CD14-positive monocyte (primary cell): Measurements from ENCODE around the gene WFS1. TPM values are rescaled to one million over a fixed set of nuclear protein-coding genes. Genes with fewer than 3 reads are reported as not detected.

Experiments used
- DNase-seq, 3 donors: peaks; one replicate each; pipeline ENCODE4 v3.0.0-alpha.2; 2011 to 2022
- H2AFZ ChIP-seq: 2 replicates; pipeline ENCODE4 v1.6.0; 2012; ENCODE audit warnings: mild to moderate bottlenecking, low read depth, low read length, inconsistent platforms; ENCODE audit not compliant: insufficient read depth, poor library complexity, severe bottlenecking
- H3K27ac ChIP-seq, 2 donors: 1 replicate in 1 of 2; 2 replicates in 1 of 2; pipeline ENCODE4 v1.5.1; 2012 to 2013; ENCODE audit warnings: low read length in 2 of 2, control low read depth in 1 of 2, inconsistent platforms in 1 of 2, low read depth in 1 of 2, mild to moderate bottlenecking in 1 of 2
- H3K27me3 ChIP-seq, 2 donors: one replicate each; pipeline versions ENCODE4 v1.6.0 to v1.6.1; 2011 to 2013; ENCODE audit warnings: low read length in 2 of 2; ENCODE audit not compliant: control insufficient read depth in 2 of 2, insufficient read depth in 2 of 2
- H3K36me3 ChIP-seq, 2 donors: replicated peaks in 1 of 2; 1 replicate in 1 of 2; 2 replicates in 1 of 2; pipeline versions ENCODE4 v1.5.1 to v1.6.1; 2012 to 2013; ENCODE audit warnings: low read length in 2 of 2, control low read depth in 1 of 2, inconsistent platforms in 1 of 2, mild to moderate bottlenecking in 1 of 2; ENCODE audit not compliant: insufficient read depth in 2 of 2, control insufficient read depth in 1 of 2
- H3K4me1 ChIP-seq, 2 donors: 1 replicate in 1 of 2; 2 replicates in 1 of 2; pipeline versions ENCODE4 v1.5.1 to v1.6.1; 2012 to 2013; ENCODE audit warnings: low read length in 2 of 2, control low read depth in 1 of 2, inconsistent platforms in 1 of 2, mild to moderate bottlenecking in 1 of 2, moderate library complexity in 1 of 2; ENCODE audit not compliant: insufficient read depth in 2 of 2, control insufficient read depth in 1 of 2
- H3K4me2 ChIP-seq: replicated peaks from 2 replicates; pipeline ENCODE3; 2012; ENCODE audit warnings: low read length, moderate library complexity, mild to moderate bottlenecking; ENCODE audit not compliant: poor library complexity, severe bottlenecking; ENCODE audit errors: extremely low read depth
- H3K4me3 ChIP-seq, 3 experiments: fragments of 200-600 bp in 1 of 3; sonication (generic) in 1 of 3; replicated peaks in 1 of 3; 1 replicate in 2 of 3; 2 replicates in 1 of 3; pipeline ENCODE4 v1.5.1; 2011 to 2013; ENCODE audit warnings: low read length in 3 of 3, mild to moderate bottlenecking in 3 of 3, control low read depth in 2 of 3, low read depth in 2 of 3, inconsistent platforms in 1 of 3, moderate library complexity in 1 of 3
- H3K79me2 ChIP-seq: 2 replicates; pipeline ENCODE4 v1.6.0; 2012; ENCODE audit warnings: mild to moderate bottlenecking, control low read depth, inconsistent platforms, low read length, moderate library complexity; ENCODE audit not compliant: insufficient read depth
- H3K9ac ChIP-seq: 2 replicates; pipeline ENCODE4 v1.6.0; 2017; ENCODE audit warnings: low read length, mild to moderate bottlenecking; ENCODE audit not compliant: insufficient read depth, poor library complexity, severe bottlenecking
- H3K9me3 ChIP-seq, 2 donors: replicated peaks in 1 of 2; 1 replicate in 1 of 2; 2 replicates in 1 of 2; pipeline versions ENCODE4 v1.5.1 to v1.6.1; 2012 to 2013; ENCODE audit warnings: low read length in 2 of 2, control low read depth in 1 of 2; ENCODE audit not compliant: control insufficient read depth in 1 of 2, insufficient read depth in 1 of 2
- H4K20me1 ChIP-seq: 2 replicates; pipeline ENCODE4 v1.6.0; 2012; ENCODE audit warnings: mild to moderate bottlenecking, low read length, control low read depth, moderate library complexity; ENCODE audit not compliant: insufficient read depth
- H3K27ac Mint-ChIP-seq, 7 donors: one replicate each; pipeline ENCODE4 v1.8.0; 2020; ENCODE audit warnings: mild to moderate bottlenecking in 7 of 7, mixed read lengths in 7 of 7, moderate library complexity in 6 of 7, inconsistent platforms in 2 of 7
- H3K27me3 Mint-ChIP-seq, 3 donors: one replicate each; pipeline ENCODE4 v1.8.0; 2021 to 2022; ENCODE audit warnings: low read depth in 3 of 3, mild to moderate bottlenecking in 3 of 3, mixed read lengths in 3 of 3, moderate library complexity in 3 of 3, inconsistent platforms in 1 of 3
- H3K36me3 Mint-ChIP-seq, 2 donors: one replicate each; pipeline ENCODE4 v1.8.0; 2020; ENCODE audit warnings: mixed read lengths in 2 of 2, inconsistent platforms in 1 of 2, mild to moderate bottlenecking in 1 of 2
- H3K4me1 Mint-ChIP-seq: one replicate; pipeline ENCODE4 v1.8.0; 2020; ENCODE audit warnings: mild to moderate bottlenecking, mixed read lengths
- H3K4me3 Mint-ChIP-seq, 2 donors: one replicate each; pipeline ENCODE4 v1.8.0; 2020; ENCODE audit warnings: mild to moderate bottlenecking in 2 of 2, mixed read lengths in 2 of 2, moderate library complexity in 1 of 2
- H3K9me3 Mint-ChIP-seq, 7 donors: one replicate each; pipeline ENCODE4 v1.8.0; 2020 to 2022; ENCODE audit warnings: mixed read lengths in 7 of 7, mild to moderate bottlenecking in 6 of 7, moderate library complexity in 6 of 7, inconsistent platforms in 2 of 7
- CTCF ChIP-seq: fragments of 200-600 bp; IDR thresholded peaks from one replicate; pipeline ENCODE4 v1.8.0; 2022; ENCODE audit warnings: antibody characterized with exemption, mild to moderate bottlenecking
- WGBS: methylation state at CpG from one replicate; pipeline ENCODE4 v1.1.5; 2013; ENCODE audit warnings: missing lambda C conversion rate; ENCODE audit not compliant: insufficient coverage; 5-methylcytosine and 5-hydroxymethylcytosine counted together
- intact Hi-C, 2 donors: fragments of 100-400 bp; cut with micrococcal nuclease; formaldehyde crosslinking; loops; one replicate each; pipeline versions ENCODE4 v1.15.0 to v1.15.1; 2023
- polyA plus RNA-seq, 3 donors: library from polyadenylated mRNA; depleted of rRNA in 1 of 3; unstranded in 2 of 3; stranded (reverse) in 1 of 3; fragments of 300-500 nt in 2 of 3; fragments of >200 nt in 1 of 3; fragmentation: Illumina TruSeq in 2 of 3; gene quantifications; 1 replicate in 2 of 3; 2 replicates in 1 of 3; pipeline ENCODE4 v1.2.3, GENCODE V29; 2012 to 2021

WFS1 gene
- polyA plus RNA-seq, 3 donors, result 0.39 to 1.8 (median 0.93) TPM

- no peak overlapping the region for H3K4me2 ChIP-seq
- peaks cover under 1 to 13% of the 10 kb centered on the region in 2 donors for H3K27me3 ChIP-seq
- H3K27me3 Mint-ChIP-seq, result peaks cover 25 to 52% (median 26%) of the 10 kb centered on the region in 3 donors
- H3K27ac ChIP-seq, result no peak overlapping the region
- peaks cover 0 to under 1% of the 10 kb centered on the region in 2 donors for H3K9me3 ChIP-seq
- no peak overlapping the region for H3K9ac ChIP-seq
- 96% methylated on average over 19 of the region's 22 CpGs for WGBS
- peaks cover 2% of the 10 kb centered on the region for H3K4me1 Mint-ChIP-seq
- DNase-seq, result no peak
- intact Hi-C loops, result no loop called here
- H3K4me1 ChIP-seq, result no peaks in the 10 kb centered on the region
- H4K20me1 ChIP-seq, result no peaks in the 10 kb centered on the region
- TF ChIP-seq CTCF, result no peak
- H3K9me3 Mint-ChIP-seq, result peaks cover 0 to 2% (median 0%) of the 10 kb centered on the region in 7 donors
- H3K27ac Mint-ChIP-seq, result no peak overlapping the region
- H3K79me2 ChIP-seq, result no peaks in the 10 kb centered on the region
- H3K4me3 Mint-ChIP-seq, result no peak overlapping the region
- H3K4me3 ChIP-seq, result no peak overlapping the region
- no peaks in the 10 kb centered on the region for H3K36me3 ChIP-seq
- no peaks in the 10 kb centered on the region for H3K36me3 Mint-ChIP-seq
- H2AFZ ChIP-seq, result no peak overlapping the region
Measured at GRCh38 chr4:6275898-6276806, 6.5 kb downstream of the WFS1 start.

- Histone ChIP-seq H3K9ac (no peak overlapping the region), H3K27ac (no peak overlapping the region), H3K27me3 (peaks cover 0 to 2% of the 10 kb centered on the region in 2 donors), H3K36me3 (no peaks in the 10 kb centered on the region), H3K4me2 (no peak overlapping the region), H3K4me1 (no peaks in the 10 kb centered on the region), H3K79me2 (no peaks in the 10 kb centered on the region), H3K4me3 (no peak overlapping the region), H3K9me3 (no peaks in the 10 kb centered on the region), H2AFZ (no peak overlapping the region), H4K20me1 (no peaks in the 10 kb centered on the region)
- peaks cover 2% of the 10 kb centered on the region for H3K4me1 Mint-ChIP-seq
- peaks cover 18 to 44% (median 22%) of the 10 kb centered on the region in 3 donors for H3K27me3 Mint-ChIP-seq
- H3K4me3 Mint-ChIP-seq, result no peak overlapping the region
- no peak overlapping the region for H3K27ac Mint-ChIP-seq
- peaks cover 0 to 2% (median 0%) of the 10 kb centered on the region in 7 donors for H3K9me3 Mint-ChIP-seq
- no peak for DNase-seq
- no peaks in the 10 kb centered on the region for H3K36me3 Mint-ChIP-seq
- WGBS, result 94% methylated on average over 22 of the region's 24 CpGs
- intact Hi-C loops, result no loop called here
- no peak for TF ChIP-seq CTCF
Measured at GRCh38 chr4:6277139-6277802, 7.6 kb downstream of the WFS1 start.
